SHP77 treated with DMSO at 0.1 percent for 48 hours (cell line): Measurements from ENCODE around the gene PLEKHM2.
"Not testable (repeated sequence)": the region's sequence is repeated elsewhere in the genome, so short reads cannot be mapped to it uniquely, and the experiment has no call there.

Source experiments
- DNase-seq: peaks from one replicate; lab custom pipeline; 2025; lab: John Stamatoyannopoulos, UW

PLEKHM2 gene

GRCh38 chr1:15684042-15684461, at the start of gene PLEKHM2:
Gene PLEKHM2, plus strand, starts transcription at chr1:15684320. Its CDS starts 239 bp downstream, at chr1:15684559.
- no peak for DNase-seq

GRCh38 chr1:15636436-15636835, 47.7 kb upstream of the PLEKHM2 start:
- no peak for DNase-seq

GRCh38 chr1:15637826-15638225, 46.3 kb upstream of the PLEKHM2 start:
- DNase-seq, result no peak

GRCh38 chr1:15639262-15639661, 44.9 kb upstream of the PLEKHM2 start:
- no peak for DNase-seq

GRCh38 chr1:15639931-15640330, 44.2 kb upstream of the PLEKHM2 start:
- no peak for DNase-seq

GRCh38 chr1:15640667-15641066, 43.5 kb upstream of the PLEKHM2 start:
- DNase-seq, result no peak

- no peak for DNase-seq
Observed at GRCh38 chr1:15649937-15650336, 34.2 kb upstream of the PLEKHM2 start.

- DNase-seq, result no peak
Observed at GRCh38 chr1:15650433-15650832, 33.7 kb upstream of the PLEKHM2 start.

DNA sequence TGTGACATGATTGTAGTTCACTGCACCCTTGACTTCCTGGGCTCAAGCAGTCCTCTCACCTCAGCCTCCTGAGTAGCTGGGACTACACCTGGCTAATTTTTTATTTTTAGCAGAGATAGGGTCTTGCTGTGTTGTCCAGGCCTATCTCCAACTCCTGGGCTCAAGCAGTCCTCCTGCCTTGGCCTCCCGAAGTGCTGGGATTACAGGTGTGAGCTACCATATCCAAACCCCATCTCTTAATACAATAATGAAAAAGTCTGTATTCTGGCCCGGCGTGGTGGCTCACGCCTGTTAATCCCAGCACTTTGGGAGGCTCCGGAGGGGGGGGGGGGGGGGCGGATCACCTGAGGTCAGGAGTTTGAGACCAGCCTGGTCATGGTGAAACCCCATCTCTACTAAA, 32.0 kb upstream of the PLEKHM2 start:
- not testable (repeated sequence) for DNase-seq

DNA sequence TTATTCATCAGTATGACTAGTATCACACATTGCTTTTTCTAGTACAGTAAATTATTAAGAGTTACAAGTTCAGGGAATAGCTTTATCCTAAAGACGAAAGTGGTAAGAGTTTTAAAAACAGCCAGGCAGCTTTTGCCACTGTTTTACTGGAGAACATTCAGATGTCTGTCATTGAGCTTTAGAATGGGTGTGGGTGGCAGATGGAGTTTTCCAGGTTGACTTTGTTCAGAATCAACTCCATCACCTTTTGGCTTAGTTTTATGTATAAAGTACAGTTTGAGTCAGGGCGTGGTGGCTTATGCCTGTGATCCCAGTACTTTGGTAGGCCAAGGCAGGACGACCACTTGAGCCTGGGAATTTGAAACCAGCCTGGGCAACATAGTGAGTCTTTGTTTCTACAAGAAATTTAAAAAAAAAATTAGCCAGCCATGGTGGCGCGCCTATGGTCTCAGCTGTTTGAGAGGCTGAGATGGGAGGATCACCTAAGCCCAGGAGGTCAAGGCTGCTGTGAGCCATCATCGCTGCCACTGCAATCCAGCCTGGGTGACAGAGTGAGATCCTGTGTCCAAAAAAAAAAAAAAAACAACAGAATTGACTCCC, 29.9 kb upstream of the PLEKHM2 start:
- DNase-seq, result no peak

GRCh38 chr1:15656464-15656863, 27.7 kb upstream of the PLEKHM2 start:
- no peak for DNase-seq

DNA sequence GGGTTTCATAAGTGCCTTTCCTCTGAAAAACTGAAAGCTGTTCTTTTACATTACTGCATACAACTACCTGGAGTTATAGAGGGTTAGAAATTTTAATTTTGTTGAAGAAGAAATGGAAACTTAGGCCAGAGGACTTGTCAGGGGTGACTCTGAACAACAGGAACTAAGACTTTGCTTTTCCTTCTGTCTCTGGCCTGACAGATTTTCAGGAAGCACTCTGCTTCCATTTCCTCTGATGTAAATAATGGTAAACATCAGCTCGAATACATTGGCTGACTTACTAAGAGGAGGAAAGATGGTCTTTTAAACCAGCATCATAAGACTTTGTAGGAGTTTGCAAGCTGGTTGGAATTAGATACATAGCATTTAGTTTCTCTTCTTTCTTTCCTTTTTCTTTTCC, 27.1 kb upstream of the PLEKHM2 start:
- DNase-seq, result no peak

- DNase-seq, result no peak
Observed at GRCh38 chr1:15660151-15660550, 24.0 kb upstream of the PLEKHM2 start.

DNA sequence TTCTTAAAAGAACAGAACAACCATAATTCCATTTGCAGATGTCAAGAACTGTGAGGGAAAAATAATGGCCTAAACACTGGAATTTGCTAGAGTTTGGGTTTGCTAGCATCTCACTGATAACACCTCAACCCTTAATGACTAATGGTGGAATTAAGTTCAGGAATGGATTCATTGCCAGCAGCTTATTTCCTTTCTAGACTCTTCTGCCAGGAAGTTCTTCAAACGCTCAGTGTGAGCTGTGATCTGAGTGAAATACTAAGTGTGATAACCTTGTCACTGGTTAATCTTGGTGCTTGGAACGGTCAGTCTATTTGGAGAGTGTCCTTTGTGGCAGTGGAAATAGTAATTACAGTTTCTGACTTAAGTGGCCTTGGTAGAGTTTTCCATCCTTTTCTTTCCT, 21.6 kb upstream of the PLEKHM2 start:
- no peak for DNase-seq

DNA sequence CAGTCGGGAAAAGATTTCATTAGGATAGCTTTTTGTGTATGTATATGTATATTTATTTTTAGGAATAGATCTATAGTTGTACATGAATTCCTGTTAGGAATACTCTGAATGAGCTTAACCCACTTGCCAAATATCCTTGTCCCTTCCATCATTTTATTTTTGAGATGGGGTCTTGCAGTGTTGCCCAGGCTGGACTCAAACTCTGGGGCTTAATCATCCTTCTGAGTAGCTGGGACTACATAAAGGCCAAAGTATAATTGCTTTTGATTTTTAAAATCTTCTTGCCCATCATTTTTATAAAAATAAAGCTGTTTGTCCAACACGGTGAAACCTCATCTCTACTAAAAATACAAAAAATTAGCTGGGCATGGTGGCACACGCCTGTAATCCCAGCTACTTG, 20.2 kb upstream of the PLEKHM2 start:
- no peak for DNase-seq

- DNase-seq, result no peak
Observed at GRCh38 chr1:15667362-15667761, 16.8 kb upstream of the PLEKHM2 start.

- DNase-seq, result no peak
Observed at GRCh38 chr1:15668089-15668754, 15.9 kb upstream of the PLEKHM2 start.

- no peak for DNase-seq
Observed at GRCh38 chr1:15669074-15669473, 15.0 kb upstream of the PLEKHM2 start.

DNA sequence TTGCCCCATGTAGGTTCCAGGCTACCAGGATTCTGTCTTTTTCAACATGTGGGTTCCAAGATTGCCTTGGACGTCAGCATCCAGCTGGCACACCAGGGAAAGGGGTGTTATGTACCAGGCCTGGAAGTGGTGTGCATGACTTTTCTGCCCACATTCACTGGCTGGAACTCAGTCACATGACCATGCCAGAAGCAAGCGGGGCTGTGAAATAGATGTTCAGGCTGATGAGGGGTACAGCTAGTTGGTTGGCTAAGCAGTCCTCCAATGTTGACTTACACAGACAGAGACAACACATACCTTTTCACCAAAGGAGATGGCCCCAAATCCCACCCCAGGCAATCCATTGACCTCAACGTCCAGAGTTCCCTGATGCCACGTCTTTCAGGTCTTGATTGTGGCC, 14.3 kb upstream of the PLEKHM2 start:
- DNase-seq, result no peak

GRCh38 chr1:15671430-15671829, 12.7 kb upstream of the PLEKHM2 start:
- DNase-seq, result no peak

GRCh38 chr1:15674386-15675159, 9.5 kb upstream of the PLEKHM2 start:
- no peak for DNase-seq

- DNase-seq, result no peak
Observed at GRCh38 chr1:15676010-15676409, 8.1 kb upstream of the PLEKHM2 start.
